ENCODE data around the gene GABBR2.
A peak's percentile ranks its signal among the peaks of the same experiment; 100 is the strongest.

The GABBR2 gene

DNA sequence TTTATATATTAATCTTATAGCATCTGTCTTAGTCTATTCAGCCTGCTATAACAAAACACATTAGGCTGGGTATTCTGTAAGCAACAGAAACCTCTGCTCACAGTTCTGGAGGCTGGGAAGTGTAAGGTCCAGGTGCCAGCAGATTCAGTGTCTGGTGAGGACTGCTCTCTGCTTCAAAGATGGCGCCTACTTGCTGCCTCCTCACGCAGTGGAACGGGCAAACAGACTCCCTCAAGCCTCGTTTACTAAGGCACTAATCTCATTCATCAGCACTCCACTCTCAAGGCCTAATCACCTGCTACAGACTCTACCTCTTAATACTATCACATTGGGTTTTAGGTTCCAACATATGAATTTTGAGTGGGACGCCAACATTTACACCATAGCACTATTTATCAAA is 448.1 kb downstream of the GABBR2 start:
- no peak for DNase-seq (ENCODE audit: low read depth in 2 of 2)

DNA sequence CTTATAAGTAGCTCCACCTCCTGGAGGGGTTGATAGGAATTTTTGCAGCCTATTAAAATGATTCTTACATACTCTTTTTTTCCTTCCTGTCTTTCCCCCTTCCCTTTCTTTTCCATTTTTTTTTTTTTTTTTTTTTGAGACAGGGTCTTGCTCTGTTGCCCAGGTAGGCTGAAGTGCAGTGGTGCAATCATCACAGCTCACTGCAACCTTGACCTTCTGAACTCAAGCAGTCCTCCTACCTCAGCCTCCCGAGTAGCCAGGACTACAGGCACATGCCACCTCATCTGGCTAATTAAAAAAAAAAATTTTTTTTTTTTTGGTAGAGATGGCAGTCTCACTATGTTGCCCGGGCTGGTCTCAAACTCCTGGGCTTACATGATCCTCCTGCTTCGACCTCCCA is 448.9 kb downstream of the GABBR2 start:
- DNase-seq (ENCODE audit: low read depth in 2 of 2) = no peak

DNA sequence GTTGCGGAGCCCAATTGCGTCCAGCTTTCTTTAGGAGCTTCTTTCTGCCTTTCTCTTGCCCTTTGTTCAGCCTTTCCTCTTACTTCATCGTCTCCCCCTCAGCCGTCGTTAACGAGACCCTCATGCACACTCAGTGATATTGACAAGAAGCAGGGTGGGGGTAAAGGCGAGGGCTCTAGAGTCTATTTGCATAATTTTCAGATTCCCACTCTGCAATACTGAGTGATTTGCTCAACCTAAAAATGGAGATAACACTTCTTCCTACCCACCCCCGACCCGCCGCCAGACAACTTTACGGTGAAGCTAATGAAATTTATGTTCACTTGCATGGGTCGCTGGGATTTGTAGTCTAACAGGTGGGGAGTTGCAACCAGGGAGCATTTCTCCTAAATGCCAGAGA is 452.0 kb downstream of the GABBR2 start:
- DNase-seq (ENCODE audit: low read depth in 2 of 2) = no peak

DNA sequence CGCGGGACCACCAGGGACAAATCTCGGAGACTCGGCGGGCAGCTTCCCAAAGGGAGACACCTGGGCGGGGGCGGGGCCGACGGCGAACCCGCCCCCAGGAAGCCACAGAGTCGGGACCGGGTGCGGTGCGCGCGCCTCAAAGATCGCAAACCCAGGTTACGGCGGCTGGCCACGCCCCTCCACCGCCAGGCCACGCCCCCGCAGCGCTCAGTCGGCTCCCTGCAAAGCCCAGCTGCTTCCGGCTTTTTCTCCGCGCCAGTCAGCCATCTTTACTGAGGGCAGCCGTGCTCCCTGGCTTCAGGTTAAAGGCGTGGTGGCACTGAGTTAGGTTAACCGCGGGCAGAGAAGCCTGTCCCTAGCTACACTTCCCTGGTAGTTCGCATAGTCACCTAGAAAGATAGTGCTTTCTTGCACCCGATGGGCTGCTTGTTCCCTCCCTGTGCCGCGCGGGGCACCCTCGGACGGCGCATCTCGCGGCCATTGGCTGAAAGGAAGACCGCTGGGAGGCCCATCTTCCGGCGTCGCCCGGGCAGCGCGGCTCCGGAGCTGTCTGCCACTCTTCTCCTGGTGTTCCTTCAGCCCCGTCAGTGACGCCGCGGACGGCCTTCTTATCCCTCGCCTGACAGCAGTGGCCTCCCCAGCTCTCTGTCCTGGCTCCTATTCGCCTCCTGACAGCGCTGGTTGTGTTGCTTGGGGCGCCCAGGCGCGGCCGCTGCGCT is 453.0 kb downstream of the GABBR2 start, which contains the start of gene TBC1D2:
TSS of gene TBC1D2 (minus strand) at position 72 of the 719 bp plus-strand sequence. CDS start 108 bp downstream, outside the sequence.
- DNase-seq (ENCODE audit: low read depth in 2 of 2) = peak; percentile 79 to 80

DNA sequence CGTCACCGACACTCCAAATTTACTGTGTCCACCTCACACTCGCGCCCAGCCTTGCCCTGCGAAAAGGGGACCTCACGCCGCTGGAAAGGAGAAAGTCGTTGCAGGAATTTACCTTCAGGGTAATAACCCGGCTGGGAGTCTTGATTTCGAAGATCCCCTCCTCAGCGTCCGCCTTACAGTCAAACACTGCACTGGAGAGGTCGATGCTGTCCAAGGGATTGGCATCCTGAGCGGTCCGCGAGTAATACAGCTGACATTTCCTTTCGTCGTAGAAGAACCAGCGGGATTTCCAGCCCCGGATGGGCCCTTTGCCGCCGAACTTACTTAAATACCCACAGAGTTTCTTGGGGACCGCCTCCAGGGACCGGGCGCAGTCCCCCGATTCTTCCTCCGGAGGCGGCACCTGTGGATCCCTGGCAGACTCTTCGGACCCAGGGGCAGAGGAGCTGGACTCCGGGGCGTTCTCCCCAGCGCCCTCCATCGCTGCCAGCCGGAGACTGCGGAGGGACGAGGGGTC is 453.6 kb downstream of the GABBR2 start:
- no peak for DNase-seq (ENCODE audit: low read depth in 2 of 2)

DNA sequence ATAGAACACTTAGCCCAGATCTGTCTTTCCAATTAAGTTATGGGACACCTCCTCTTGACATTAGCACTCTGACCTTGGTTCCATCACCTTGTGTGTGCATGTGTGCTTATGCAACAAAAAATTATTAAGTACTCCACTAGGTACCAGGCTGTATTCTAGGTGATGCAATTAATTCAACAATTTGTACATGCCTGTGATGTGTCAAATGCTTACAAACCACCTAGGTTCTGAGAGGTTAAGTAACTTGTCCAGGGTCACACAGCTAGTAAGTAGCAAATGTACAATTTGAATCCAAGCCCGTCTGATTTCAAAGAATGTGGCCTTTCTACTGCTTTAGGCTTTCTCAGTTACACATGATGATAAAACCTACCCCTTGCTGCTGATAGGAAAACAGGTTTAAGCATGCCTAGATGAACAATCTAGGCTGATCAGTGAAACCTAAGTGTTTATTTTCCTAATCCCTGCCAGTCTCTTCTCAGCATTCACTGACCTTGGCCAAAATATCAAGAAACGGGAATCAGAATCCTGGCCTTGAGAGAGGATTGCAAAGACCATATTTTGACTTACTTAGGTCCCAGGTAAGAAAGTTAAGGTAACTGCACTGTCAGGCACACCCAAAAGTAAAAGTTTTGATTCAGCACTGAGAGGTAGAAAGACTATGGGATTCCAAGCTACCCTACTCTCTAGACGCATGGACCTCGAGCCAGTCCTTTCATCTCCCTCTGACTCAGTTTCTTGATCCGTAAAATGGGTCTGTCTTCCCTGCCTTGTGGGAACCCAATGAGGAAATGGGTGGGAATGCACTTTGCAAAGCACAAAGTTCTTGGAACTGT is 454.3 kb downstream of the GABBR2 start:
- DNase-seq (ENCODE audit: low read depth in 2 of 2) = no peak

DNA sequence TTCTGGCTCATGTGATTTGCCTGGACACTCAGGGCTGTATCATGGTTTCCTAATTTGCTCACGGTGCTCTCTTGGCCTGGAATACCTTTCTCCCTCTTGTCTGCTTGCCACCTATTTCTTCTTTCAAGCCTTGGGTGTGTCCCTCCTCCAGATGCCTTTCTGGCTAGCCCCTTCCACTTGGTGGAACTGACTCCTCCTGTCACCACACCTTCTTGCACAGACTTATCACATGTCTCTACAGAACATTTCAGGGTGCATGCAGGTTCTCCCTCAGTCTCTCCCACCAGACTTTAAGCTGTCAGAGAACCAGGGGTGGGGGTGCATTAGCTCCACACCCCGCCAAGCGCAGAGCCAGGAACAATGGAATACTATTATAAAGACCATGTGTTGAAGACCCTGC is 455.2 kb downstream of the GABBR2 start:
- no peak for DNase-seq (ENCODE audit: low read depth in 2 of 2)

DNA sequence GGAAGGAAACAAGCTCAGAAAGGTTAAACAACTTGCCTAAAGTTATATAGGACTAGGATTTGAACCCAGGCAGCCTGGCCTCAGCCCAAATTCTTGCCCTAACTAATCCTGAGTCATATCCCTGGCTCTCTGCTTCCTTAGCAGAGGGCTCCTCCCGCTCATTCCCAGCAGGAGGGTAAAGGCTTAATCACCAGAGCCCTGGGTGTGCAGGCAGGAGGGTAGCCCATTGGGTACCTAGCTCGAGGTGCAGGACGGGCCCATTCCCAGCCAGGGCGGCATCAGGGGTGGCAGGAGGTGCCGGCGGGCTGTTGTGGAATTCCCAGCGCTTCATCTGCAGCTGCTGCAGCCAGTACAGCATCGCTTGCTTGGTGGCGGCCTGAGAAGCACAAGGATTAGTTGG is 457.2 kb downstream of the GABBR2 start:
- DNase-seq (ENCODE audit: low read depth in 2 of 2) = peak in 1 of 2 experiments; percentile 12

DNA sequence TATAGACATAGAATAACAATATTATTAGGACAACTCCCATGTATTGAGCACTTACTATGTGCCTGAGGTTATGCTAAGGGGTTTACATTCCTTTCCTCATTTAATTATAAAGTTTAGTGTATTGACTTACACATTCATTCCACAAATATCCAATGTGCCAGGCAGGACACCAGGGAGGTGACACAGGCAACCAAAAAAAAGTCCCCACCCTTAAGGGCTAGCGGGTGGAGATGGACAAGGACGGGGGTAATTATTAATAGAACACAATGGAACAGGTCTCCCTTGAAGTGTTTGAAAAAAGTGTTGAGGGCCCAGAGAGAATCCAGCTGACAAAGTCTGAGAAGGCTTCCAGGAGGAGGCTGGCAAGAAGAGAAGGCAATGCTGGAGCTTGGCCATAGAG is 459.0 kb downstream of the GABBR2 start:
- no peak for DNase-seq (ENCODE audit: low read depth in 2 of 2)

DNA sequence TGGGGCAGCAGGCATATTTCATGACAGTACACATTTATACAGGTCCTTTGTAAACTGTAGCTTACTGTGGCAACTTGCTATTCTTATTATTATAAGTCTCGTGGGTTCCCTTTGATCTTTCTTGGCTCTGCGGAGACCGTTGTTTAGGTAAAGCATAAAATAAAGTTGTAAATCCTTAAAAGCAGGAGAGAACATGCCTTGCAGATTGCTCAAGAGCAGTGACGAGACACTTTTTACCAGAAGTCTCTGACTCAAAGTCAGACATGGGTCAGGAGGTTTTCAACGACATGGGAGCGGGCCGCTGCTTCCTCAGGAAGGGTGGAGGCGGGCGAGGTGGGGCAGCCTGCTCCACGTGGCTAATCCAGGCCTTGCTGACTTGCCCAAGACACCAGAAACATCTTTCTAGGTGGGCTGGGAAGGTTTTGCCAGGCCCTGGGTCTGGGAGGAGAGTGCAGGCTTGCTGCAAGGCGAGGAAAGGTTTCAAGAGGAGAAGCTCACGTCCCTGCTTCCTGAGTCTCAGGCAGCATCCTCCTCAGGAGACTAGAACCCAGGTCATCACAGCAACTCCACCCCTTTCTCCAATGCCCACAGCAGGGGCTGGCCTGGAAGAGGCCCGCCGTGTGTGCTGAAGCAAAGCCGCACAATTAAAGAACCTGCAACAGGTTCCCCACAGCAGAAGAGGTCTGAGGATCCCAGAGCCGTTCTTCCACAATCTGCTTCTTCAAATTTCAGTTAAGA is 459.8 kb downstream of the GABBR2 start:
- DNase-seq (ENCODE audit: low read depth in 2 of 2) = peak in 1 of 2 experiments; percentile 32

DNA sequence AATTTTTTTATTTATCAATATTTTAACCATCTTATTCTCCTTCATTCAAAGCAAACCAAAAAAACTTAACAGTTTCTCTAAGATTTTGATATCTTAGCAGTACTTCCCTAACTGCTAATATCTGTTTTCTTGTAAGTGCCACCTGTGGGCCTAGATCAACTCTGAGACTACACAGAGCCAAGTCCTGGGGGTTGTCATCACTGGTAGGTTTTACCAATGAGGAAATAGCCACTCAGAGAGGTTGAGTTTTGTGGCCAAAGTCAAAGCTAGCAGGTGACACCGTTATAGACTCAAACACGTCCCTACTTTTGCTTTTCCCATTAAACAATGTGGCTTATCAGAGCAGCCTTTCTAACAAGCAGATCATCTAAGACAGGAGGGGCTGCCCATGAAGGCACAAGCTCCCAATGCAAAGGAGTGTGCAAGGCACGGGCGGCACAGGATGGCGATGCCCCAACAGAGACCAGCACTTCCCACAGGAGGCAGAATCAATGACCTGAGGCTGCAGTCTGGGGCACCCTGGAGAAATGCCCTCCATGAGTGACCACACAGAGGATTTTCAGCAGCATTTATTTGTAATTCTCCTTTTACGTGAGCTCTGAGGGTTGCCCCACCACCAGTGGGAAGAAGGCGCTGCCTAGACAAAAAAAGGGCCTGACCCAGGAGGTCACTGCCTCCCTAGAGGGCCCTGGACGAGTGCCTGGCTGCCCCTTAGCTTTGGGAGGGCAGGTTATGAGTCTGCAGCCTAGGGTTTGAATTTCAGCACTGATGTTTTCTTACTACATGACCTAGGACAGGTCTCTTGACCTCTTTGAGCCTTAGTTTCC is 460.7 kb downstream of the GABBR2 start:
- DNase-seq (ENCODE audit: low read depth in 2 of 2) = no peak

DNA sequence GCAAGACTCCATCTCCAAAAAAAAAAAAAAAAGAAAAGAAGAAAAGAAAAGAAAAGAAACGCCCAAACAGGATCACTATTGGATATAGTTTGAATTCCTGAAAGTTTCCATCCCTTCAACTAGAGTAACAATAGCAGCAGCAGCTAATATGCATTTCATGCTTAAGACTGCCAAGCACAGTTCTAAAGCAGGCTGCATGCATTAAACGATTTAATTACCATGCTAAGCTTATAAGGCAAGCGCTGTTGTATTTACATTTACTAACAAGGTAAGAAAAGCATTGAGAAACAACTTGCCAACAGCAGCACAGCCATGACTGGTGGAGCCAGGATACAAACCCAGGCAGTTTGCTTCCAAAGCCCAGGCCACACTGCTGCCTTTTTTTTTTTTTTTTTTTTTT is 466.3 kb downstream of the GABBR2 start:
- no peak for DNase-seq (ENCODE audit: low read depth in 2 of 2)

DNA sequence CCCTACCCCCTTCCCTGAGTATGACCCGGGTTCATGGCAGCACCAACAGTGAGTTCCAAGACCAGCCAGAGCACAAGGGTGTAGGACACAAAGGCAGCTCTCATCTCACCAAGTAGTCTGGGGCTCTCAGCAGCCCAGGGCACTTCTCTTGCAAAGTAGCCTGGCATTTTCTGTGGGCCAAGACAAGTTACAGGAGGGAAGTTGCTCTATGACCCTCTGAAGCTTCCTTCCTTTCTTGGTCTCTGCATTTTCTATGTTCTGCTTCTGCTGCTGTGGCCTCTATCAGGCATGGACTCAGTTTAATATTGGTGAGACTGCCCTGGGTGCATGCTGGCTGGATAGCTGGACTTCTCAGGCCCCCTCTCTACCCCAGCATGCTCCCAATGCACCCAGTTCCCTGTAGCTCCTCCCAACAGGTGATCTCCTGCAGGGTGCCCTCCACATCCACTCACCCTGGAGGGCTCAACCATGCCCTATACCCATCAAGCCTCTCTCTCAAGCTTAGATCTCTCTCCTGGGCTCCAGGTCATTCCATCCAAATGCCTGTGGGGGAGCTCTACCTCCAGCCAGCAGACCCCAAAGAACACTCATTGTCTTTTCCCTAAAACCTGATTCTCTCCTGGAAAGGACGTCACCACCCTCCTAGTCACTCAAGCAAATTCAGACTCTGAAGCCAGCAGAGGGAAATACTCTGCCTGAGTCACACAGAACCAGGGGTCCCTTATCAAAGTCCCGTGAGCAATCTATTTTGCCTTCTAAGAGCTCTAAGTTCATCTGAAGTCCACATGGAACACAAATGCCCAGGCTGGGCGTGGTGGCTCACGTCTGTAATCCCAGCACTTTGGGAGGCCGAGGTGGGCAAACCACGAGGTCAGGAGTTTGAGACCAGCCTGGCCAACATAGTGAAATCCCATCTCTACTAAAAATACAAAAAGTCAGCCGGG is 467.1 kb downstream of the GABBR2 start:
- DNase-seq (ENCODE audit: low read depth in 2 of 2) = no peak

DNA sequence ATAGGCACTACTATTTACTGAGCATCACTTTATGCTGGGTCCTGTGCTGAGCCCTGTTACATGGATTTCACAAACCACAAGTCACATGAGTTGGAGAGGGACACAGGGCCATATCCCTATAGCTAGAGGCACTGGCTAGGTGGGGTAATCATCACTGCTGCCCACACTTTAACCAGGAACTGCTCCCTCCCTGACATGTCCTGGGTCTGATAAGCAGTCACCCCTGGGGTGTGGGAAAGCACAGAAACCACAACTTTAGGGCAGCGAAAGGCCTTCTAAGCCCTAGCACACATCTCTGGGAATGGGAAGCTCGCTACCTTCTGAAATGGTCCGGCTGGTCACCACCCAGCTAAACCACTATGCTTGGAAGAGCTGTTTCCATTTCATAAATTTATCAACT is 468.3 kb downstream of the GABBR2 start:
- no peak for DNase-seq (ENCODE audit: low read depth in 2 of 2)
